HG03045 (cell line): ENCODE results near the gene ZNF691.
"Not testable (repeated sequence)": the region's sequence is repeated elsewhere in the genome, so short reads cannot be mapped to it uniquely, and the experiment has no call there.

Source experiments
- ATAC-seq: cut with Tn5 transposase; IDR thresholded peaks from one replicate; pipeline ENCODE4 v1.9.1; 2021; ENCODE audit warnings: mild to moderate bottlenecking, moderate library complexity; ENCODE audit not compliant: unreplicated experiment

Gene ZNF691

DNA sequence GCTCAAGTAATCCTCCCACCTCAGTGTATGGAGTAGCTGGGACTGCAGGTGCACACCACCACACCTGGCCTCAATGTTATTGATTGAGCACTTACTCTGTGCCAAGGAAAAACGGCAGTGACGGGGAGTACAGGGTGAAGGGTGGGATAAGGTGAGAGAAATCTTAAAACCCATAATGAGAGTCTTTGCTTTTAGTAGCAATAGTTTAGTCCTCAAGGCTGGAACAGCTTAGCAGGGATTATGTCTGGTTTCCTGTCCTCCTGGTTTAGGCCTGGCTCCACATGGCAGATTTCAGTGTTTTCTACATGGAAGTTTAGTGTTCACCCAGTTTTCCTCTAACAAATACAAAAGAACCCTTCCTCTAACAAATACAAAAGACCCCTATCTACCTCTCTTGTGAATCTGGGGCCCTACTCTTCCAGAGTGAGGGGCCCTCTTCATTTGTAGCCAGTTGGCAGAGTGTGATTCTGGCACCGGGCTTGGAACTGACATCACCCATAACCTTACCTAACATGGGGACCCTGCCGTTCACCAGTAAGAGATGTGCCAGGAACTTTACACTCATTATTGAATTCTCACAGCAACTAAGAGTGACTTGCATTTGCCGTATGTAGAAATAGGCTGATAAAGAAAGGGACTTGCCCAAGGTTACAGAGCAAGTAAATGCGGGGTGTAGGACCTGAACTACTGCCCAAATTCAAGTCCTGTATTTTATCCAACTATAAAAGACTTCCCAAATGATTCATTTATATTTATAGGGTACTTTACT, 6.9 kb downstream of the ZNF691 start:
- no peak for ATAC-seq

DNA sequence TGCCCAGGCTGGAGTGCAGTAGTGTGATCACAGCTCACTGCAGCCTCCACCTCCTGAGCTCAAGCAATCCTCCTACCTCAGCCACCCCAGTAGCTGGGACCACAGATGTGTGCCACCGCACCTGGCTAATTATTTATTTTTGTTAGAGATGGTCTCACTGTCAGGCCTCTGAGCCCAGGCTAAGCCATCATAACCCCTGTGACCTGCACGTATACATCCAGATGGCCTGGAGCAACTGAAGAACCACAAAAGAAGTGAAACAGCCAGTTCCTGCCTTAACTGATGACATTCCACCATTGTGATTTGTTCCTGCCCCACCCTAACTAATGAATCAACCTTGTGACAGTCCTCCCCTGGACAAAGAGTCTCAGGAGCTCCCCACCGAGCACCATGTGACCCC, 10.1 kb downstream of the ZNF691 start:
- ATAC-seq: not testable (repeated sequence)

DNA sequence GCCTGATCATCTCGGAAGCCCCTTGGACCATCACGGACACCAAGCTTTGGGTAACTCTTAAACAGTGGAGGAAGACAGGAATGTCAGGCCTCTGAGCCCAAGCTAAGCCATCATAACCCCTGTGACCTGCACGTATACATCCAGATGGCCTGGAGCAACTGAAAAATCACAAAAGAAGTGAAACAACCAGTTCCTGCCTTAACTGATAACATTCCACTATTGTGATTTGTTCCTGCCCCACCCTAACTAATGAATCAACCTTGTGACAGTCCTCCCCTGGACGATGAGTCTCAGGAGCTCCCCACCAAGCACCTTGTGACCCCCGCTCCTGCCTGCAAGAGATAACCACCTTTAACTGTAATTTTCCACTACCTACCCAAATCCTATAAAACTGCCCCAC, 13.0 kb downstream of the ZNF691 start:
- not testable (repeated sequence) for ATAC-seq

- no peak for ATAC-seq
These were observed 14.1 kb downstream of the ZNF691 start for GRCh38 chr1:42860339-42861013.

DNA sequence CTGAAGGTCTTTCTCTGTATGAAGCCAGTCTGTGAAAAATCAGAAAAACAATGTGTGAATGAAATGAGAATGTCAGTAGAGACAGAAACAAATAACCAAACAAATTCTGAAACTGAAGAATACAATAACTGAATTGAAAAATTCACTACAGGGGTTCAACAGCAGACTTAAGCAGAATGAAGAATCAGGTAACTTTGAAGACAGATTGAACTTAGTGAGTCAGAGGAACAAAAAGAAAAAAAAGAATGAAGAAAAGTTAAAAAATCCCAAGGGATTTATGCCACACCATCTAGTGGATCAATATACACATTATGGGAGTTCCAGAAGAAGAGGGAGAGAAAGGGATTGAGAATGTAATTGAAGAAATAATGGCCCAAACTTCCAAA, 14.6 kb downstream of the ZNF691 start:
- no peak for ATAC-seq

- ATAC-seq: no peak
These were observed 20.1 kb downstream of the ZNF691 start for GRCh38 chr1:42866549-42866948.

- not testable (repeated sequence) for ATAC-seq
These were observed 22.1 kb downstream of the ZNF691 start for GRCh38 chr1:42868466-42868865.

DNA sequence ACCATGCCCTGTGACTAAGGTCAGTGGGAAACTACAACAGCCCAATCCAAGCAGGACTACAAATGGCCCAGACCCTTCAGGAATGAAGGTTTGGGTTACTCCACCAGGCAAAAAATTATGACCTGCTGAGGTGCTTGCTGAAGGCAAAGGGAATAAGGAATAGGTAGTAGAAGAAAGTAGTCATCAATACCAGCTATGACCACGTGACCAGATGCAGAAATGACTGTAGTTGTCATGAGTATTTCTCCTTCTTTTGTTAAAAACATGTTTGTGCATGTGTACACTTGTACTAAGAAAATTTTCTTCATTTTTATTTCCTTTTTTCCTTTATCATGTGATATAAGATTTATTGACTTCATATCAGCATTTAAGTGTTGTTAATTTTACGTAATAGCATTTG, 22.8 kb downstream of the ZNF691 start:
- ATAC-seq: not testable (repeated sequence)

DNA sequence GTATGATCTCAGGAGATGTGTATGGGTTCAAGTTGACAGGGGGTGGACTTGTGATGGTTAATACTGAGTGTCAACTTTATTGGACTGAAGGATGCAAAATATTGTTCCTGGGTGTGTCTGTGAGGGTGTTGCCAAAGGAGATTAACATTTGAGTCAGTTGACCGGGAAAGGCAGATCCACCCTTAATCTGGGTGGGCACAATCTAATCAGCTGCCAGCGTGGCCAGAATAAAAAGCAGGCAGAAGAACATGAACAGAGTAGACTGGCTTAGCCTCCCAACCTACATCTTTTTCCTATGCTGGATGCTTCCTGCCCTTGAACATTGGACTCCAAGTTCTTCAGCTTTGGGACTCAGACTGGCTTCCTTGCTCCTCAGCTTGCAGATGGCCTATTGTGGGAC, 23.3 kb downstream of the ZNF691 start:
- not testable (repeated sequence) for ATAC-seq

- not testable (repeated sequence) for ATAC-seq
These were observed 26.7 kb downstream of the ZNF691 start for GRCh38 chr1:42873108-42873507.

DNA sequence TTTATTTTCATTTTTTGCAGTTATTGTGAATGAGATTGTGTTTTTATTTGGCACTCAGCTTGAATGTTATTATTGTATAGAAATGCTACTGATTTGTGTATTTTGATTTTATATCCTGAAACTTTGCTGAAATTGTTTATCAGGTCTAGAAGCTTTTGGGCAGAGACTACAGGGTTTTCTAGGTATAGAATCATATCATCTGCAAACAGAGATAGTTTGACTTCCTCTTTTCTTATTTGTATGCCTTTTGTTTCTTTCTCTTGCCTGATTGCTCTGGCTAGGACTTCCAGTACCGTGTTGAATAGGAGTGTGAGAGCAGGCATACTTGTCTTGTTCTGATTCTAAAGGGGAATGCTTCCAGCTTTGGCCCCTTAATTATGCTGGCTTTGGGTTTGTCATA, 27.3 kb downstream of the ZNF691 start:
- no peak for ATAC-seq

GRCh38 chr1:42876009-42876408, 29.6 kb downstream of the ZNF691 start:
- no peak for ATAC-seq

GRCh38 chr1:42877380-42877779, 31.0 kb downstream of the ZNF691 start:
- no peak for ATAC-seq

DNA sequence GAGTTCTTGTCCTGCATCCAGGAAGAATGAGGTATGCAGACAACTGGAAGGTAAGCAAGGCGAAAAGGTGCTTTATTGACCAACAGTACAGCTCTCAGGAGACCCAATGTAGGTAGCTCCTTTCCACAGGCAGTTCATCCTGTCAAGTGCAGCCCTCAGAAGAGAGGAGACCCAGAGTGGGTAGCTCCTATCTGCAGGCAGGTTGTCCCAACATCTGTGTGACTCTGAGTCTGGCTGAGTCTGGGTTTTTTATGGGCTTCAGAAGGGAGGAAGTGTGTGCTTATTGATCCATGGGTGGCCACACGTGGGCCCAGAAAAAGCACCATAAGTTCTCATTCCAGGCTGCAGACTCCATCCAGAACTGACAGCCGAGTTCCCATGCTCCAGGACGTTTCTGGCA, 34.0 kb downstream of the ZNF691 start:
- no peak for ATAC-seq

DNA sequence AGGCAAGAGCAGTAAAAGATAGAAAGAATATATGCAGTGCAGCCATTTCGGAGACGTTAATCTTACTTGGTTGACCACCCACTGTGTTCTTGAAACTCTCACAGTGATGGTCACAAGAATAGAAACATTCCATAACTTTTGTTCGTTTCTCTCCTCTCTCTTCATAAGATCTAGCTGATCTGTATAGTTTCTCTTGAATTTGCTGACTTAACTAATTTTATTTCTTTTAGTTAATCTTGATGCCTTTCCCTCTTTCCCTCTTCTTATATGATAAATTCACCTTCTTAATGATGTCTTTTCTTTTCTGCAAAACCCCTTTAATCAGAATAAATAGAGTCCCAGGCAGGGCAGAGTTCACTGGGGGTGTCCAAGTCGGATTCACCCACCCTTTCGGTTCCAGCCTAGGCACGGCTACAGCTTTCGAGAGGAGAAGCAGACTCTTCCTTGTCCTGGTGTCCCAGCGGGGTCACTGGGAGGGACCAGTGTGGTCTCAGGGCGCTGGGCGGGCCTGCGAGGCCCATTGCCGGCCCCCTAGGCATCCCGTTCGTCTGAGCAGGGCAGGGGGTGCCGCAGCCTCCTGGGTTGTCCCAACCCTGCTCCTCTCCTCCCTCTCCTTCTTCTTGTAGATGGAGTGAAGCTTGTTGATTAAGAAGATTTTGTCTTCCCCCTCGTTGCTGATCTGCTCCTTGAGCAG, 39.8 kb downstream of the ZNF691 start:
- ATAC-seq: no peak

- ATAC-seq: no peak
These were observed 40.4 kb downstream of the ZNF691 start for GRCh38 chr1:42886800-42887199.

- no peak for ATAC-seq
These were observed 41.0 kb downstream of the ZNF691 start for GRCh38 chr1:42887366-42887765.

- ATAC-seq: no peak
These were observed 41.7 kb downstream of the ZNF691 start for GRCh38 chr1:42888013-42888633.

GRCh38 chr1:42889264-42889663, 42.9 kb downstream of the ZNF691 start:
- no peak for ATAC-seq

DNA sequence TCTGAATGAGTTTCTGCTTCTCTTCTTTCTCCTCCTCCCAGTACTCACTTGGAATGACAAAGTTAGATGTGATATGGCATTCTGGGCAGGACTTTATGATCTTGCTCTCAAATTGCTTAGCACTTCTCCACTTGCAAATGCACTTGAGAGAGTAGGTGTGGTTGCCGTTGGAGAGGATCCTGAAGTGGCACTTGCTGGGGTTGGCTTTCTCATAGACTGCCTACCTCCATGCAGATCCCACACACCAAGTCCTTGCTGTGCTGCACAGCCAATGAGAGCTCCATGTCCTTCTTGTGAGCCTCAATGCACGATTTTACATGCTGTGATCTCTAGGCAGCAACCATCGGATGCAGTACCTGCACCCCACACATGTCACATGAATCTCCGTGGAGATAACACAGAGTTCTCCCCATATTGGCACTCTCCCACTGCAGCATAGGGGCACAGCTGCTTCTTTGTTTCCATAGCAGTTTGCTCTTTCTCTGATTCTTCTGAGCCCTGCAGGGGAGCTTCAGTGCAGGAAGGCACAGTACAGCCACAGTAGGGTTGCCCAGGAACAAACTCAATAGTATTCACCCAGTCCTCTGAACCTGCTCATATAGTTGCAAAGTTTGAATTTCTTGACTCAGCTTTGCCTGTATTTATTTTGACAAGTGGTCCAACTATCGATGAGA, 45.2 kb downstream of the ZNF691 start:
- ATAC-seq: no peak

DNA sequence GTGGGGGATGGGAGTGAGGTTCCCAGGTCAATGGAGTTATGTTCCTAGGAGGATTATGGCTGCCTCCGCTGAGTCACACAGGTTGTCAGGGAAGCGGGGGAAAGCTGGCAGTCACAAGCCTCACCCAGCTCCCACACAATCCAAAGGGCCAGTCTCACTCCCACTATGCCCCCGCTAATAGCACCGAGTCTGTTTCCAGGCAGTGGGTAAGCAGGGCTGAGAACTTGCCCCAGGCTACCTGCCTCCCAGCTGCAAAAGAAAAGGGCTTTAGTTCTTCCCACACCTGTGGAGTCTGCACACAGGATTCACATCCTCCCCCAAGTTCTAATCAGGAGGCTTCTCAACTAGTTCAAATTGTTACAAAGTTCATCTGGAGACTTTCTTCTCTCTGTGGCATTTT, 53.5 kb downstream of the ZNF691 start:
- ATAC-seq: not testable (repeated sequence)
